SU-DHL-6 (cell line): ENCODE measurements around the gene CD2.

Source experiments
- EZH2phosphoT487 ChIP-seq: fragments of 200-600 bp; sonication (generic), shearing (Covaris generic); conservative IDR thresholded peaks from 2 replicates; pipeline ENCODE4 v1.6.1; 2018; ENCODE audit warnings: mild to moderate bottlenecking, antibody characterized with exemption, low read length, moderate library complexity, mixed read lengths
- TF ChIP-seq, protein P1 (sequence below): fragments of 200-600 bp; sonication (generic); IDR thresholded peaks from one replicate; pipeline ENCODE4 v1.5.1; 2017; ENCODE audit warnings: antibody characterized with exemption, mild to moderate bottlenecking, low read length, moderate library complexity; ENCODE audit not compliant: insufficient read depth, poor library complexity, severe bottlenecking

DNA sequence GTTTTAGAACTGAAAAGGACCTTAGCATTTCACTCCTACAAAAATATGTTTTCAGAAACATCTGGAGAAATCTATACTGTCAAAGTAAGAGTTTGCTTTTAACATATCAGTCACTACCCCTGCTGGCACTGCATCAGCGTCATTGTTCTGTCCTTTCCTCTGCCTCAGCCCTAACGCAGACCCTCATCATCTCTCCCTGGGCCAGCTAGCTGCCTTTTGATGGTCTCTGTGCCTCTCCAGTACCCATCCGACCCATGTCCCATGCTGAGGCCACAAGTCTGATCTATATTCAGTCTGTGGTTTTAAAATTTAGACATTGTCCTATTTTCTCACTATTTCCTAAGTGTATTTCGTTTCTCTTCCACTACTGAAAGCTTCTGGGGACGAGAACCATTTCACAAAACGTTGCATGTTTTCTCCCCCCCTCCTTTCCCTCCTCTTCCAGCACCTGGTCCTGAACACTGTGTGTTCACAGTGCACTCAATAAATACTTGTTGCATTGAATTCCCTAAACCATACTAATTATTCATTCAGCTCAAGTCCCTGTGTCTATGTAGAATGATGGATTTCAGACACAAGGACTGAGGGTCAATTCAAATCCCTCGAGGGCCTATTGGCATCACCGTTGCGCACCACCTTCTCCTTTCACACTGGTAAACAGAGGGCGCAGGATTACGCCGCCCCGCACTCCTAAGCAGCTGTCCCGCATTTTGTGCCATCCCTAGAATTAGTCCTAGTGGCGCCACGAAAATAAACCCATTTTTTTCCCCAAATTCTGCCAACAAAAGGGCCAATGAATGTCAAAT, 53.4 kb downstream of the CD2 start:
- TF ChIP-seq, protein P1, sequence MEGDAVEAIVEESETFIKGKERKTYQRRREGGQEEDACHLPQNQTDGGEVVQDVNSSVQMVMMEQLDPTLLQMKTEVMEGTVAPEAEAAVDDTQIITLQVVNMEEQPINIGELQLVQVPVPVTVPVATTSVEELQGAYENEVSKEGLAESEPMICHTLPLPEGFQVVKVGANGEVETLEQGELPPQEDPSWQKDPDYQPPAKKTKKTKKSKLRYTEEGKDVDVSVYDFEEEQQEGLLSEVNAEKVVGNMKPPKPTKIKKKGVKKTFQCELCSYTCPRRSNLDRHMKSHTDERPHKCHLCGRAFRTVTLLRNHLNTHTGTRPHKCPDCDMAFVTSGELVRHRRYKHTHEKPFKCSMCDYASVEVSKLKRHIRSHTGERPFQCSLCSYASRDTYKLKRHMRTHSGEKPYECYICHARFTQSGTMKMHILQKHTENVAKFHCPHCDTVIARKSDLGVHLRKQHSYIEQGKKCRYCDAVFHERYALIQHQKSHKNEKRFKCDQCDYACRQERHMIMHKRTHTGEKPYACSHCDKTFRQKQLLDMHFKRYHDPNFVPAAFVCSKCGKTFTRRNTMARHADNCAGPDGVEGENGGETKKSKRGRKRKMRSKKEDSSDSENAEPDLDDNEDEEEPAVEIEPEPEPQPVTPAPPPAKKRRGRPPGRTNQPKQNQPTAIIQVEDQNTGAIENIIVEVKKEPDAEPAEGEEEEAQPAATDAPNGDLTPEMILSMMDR = no peak
- TF ChIP-seq EZH2phosphoT487 = no peak
